GM18520 (cell line): ENCODE measurements around the gene MARK4.
"Not testable (repeated sequence)": the region's sequence is repeated elsewhere in the genome, so short reads cannot be mapped to it uniquely, and the experiment has no call there.

Experiments used
- ATAC-seq: cut with Tn5 transposase; IDR thresholded peaks from one replicate; pipeline ENCODE4 v1.9.1; 2021; ENCODE audit not compliant: unreplicated experiment

The MARK4 gene

GRCh38 chr19:45304141-45304926, 53.3 kb downstream of the MARK4 start:
- no peak for ATAC-seq

- no peak for ATAC-seq
These were observed 53.9 kb downstream of the MARK4 start for GRCh38 chr19:45305007-45305406.

GRCh38 chr19:45305421-45305820, 54.4 kb downstream of the MARK4 start:
- no peak for ATAC-seq

- no peak for ATAC-seq
These were observed 55.0 kb downstream of the MARK4 start for GRCh38 chr19:45306040-45306439.

- no peak for ATAC-seq
These were observed 55.5 kb downstream of the MARK4 start for GRCh38 chr19:45306518-45307027.

- no peak for ATAC-seq
These were observed 56.3 kb downstream of the MARK4 start for GRCh38 chr19:45307361-45307760.

- not testable (repeated sequence) for ATAC-seq
These were observed 58.3 kb downstream of the MARK4 start for GRCh38 chr19:45309322-45309721.

- ATAC-seq: no peak
These were observed 60.5 kb downstream of the MARK4 start for GRCh38 chr19:45311621-45312020.

- ATAC-seq: not testable (repeated sequence)
These were observed 61.2 kb downstream of the MARK4 start for GRCh38 chr19:45312285-45312684.

- no peak for ATAC-seq
These were observed 63.7 kb downstream of the MARK4 start for GRCh38 chr19:45314708-45315245.

- no peak for ATAC-seq
These were observed 64.2 kb downstream of the MARK4 start for GRCh38 chr19:45315304-45315703.

GRCh38 chr19:45320997-45321775, 70.1 kb downstream of the MARK4 start:
- no peak for ATAC-seq

GRCh38 chr19:45321848-45322247, 70.8 kb downstream of the MARK4 start:
- no peak for ATAC-seq

GRCh38 chr19:45322311-45322710, 71.2 kb downstream of the MARK4 start:
- no peak for ATAC-seq

GRCh38 chr19:45322744-45323281, 71.7 kb downstream of the MARK4 start, which contains the start of gene CKM:
TSS of gene CKM (minus strand) at chr19:45322875. CDS start at chr19:45319713, 3,162 bp downstream.
- ATAC-seq: no peak

- ATAC-seq: no peak
These were observed 72.6 kb downstream of the MARK4 start for GRCh38 chr19:45323671-45324081.

- no peak for ATAC-seq
These were observed 73.4 kb downstream of the MARK4 start for GRCh38 chr19:45324349-45324907.

GRCh38 chr19:45327404-45328143, 76.5 kb downstream of the MARK4 start:
- no peak for ATAC-seq

- no peak for ATAC-seq
These were observed 80.3 kb downstream of the MARK4 start for GRCh38 chr19:45331411-45331810.

- ATAC-seq: no peak
These were observed 82.7 kb downstream of the MARK4 start for GRCh38 chr19:45333609-45334303.
